Activated CD4-positive, CD25-positive, alpha-beta regulatory T cell (primary cell): Measurements from ENCODE around the gene ING3.
"Not testable (repeated sequence)": the region's sequence is repeated elsewhere in the genome, so short reads cannot be mapped to it uniquely, and the experiment has no call there.

Experiments
- DNase-seq, 4 experiments: peaks; one replicate each; lab custom pipeline; 2025; lab: John Stamatoyannopoulos, UW

The ING3 gene

DNA sequence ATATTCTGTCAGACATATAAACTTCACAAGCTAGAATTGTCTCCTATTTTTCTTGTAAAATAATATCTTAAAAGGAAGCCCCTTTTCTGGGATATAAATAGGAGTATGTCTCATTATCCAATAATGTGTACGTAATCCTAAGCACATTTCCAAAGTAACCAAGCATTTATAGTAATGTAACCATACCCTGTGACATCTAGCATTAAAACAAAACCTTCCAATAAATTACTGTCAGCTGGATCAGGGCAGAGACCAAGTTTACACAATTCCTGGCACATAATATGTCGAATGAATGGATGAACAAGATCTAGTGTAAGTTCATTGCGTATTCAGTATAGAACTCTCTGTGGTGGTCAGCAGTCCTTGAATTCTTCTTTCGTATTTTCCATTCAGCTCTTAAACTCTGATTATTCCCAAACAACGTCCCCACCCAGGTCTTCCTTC lies 52.2 kb downstream of the ING3 start:
- DNase-seq = no peak

DNA sequence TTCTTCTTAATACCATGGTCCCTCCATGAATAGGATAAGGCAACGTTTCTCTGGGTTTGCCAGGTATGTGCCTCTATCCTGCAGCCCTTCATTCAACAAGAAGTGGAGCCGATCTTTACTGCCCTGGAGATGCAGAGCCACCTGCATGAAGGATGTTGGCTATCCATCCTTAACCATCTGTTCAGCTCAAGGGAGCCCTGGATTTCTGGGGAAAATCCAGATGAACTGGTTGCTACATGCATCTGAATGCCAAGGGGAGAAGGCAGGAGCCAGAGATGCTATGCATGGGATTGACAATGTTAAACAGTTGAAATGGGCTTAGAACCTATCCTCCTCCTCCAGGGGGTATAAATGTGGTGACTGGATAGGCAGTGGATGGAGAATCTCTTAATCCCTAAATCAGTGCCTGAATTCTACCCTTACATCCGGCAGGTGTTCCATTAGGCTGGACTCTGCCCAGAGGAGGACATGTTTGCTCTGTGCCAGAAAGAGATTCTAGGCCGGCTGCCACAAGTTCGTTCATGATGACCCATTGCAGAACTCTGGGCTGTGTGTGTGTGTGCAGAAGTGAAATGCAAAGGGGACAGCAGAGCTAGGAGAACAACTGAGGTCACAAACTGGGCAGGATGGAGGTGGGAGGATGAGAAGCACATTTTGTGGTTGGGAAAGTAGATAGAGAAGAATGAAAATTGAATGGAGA lies 53.6 kb downstream of the ING3 start:
- DNase-seq = no peak

DNA sequence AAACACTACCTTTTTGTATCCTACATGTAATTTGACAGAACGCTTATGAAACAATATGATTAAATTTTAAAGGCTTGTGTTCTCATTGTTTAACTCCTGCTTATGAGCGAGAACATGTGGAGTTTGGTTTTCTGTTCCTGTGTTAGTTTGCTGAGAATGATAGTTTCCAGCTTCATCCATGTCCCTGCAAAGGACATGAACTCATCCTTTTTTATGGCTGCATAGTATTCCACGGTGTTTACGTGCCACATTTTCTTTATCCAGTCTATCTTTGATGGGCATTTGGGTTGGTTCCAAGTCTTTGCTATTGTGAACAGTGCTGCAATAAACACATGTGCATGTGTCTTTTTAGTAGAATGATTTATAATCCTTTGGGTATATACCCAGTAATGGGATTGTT lies 54.5 kb downstream of the ING3 start:
- DNase-seq = not testable (repeated sequence)

DNA sequence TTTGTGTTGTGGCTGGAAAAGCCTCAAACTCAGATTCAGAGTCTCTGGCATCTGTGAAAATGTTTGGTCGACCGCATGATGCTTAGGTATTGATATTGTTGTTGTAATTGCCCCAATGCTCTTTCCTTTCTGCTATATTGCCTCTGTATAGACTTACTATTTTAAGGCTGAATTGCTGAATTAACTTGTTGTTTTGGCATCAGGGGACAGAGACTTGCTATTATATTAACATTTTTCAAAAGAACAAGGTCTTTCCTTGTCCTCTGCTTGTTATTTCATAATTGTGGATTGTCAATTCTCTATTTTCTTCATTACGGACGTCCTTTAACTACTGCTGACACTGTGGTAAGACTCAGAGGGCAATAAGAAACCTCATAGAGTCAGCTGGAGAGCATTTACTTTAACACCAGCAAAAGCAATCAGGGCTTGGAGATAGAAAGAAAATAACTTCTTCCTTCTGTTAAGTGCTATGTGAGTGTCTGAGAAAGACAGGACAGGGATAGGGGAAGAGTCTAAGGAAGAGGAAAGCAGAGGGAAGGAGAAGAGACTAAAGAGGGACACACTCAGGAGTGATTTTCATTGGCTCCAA lies 55.5 kb downstream of the ING3 start:
- DNase-seq = no peak

DNA sequence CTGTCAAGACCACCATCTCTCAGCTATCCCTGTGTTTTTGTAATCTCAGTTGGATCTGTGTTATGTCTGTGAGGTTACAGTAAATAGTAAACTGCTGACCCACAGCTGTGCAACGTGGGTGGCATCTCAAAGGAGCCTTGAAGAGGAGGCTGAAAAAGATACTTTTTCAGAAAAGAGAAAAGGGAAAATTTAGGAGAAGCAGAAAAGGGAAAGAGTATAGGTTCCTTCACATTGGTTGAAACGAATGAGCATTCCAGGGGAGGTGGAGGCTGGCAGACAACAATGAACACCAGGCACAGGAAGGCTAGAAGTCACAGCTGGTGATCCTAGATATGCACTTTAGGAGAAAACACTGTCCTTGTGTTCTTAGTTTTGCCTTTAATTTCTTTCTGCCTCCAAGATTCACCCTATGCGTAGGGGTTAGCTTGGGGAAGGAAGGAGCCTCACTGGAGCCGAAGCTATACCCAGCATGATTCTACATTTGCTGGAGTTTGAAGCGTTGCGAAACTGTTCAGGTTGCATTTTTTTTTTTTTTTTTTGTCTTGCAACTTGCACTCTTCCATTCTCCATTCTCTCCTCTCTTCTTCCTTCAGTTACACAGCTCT lies 56.2 kb downstream of the ING3 start:
- DNase-seq = no peak

DNA sequence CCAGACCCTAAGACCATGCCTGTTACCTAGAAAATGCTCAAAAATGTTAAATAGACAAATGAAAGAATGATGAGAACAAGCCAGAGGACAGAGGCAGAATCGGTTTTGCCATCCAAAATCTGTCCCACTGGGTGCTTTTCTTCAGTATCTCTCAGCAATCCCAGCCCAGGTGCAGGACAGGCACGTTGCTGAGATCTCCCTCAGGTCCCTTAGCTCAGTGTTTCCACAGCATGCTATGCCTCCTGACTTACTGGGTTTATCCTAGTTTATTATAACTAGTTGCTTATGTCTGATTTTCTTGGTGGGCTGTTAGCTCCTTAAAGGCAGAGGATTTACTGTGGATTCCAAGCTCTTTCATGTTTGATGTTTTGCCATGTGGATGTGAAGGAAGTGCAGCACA lies 58.2 kb downstream of the ING3 start:
- no peak for DNase-seq

DNA sequence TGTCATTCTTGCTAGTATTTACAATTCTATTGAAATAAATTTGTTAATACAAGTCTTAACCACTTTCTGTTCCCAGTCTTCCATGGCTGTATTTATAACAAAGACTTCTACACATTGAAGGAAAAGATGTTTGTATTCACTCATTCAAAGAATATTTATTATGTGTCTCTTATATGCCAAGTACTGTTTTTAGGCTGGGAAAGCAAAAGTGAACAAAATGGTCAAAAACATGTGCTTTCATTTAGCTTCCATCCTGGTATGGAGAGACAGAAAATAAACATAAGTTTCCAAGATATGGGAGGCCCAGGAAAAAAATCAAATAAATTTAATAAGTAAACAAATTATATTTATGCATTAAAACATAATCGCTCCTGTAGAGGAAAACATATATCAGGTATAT lies 60.8 kb downstream of the ING3 start:
- DNase-seq = no peak

DNA sequence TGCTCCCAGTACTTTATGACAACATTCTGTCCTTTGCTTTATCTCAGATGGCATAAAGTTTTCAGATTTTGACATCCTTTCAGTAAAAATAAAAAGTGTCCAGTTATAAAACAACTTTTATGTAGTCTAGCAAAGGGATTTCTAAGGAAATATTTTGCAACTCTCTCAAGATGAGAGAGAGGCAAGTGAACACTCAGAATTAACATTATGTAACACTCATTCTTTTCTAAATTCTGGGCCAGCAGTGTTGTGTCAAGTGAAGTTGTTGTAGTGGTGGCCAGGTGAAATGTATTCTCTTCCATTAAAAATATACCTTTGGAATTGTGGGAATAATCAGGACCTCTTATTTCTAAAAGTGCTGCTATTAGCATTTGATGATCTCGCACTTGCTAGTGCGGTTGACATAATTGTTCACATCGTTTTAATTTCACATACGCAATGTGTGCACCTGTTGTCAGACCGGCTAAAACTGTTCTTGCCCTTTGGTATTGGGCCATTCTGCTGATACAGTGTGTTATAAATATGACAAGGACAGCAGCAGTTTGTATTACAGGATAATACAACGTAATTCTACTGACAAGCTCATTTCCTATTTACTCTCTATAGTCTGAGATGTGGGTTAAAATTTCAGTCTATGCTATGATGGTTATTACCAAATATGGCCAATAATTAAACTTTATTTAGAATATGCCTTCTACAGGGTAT lies 61.7 kb downstream of the ING3 start:
- DNase-seq = no peak

DNA sequence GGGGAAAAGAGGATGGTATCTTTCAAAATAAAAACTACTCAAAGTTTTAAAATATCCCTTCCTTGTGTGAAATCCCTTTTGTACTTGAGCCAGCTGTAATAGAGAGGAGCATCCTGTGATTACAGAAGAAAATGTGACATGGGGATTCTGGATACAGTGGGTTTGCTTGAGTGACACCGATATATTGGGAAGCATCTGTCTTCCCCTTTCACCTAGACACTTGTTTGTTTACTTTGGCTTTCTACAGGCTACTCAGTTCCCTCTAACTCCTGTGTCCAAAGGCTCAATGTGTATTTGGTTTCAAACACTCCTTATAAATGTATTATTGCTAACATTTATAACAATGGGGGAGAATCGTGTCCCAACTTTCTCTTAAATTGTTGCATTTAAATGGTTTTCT lies 62.3 kb downstream of the ING3 start:
- DNase-seq = no peak

DNA sequence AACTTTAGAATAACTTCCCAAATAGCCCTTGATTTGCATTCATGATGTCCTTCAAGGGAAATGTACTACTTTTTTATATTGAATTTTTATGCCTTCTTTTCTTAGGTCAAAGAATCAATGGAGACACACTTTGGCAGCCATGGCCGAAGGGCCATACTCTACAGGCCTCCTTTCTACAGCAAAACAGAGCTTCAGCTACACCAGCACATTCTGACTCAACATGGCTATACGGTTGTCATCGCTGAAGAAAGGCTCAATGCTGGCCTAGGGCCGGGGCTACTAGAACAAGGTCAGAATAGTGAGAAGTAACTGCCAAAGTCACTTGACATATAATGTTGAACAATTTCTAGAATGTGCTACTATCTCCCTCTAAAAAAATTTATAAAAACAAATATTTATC lies 65.0 kb downstream of the ING3 start:
- DNase-seq = no peak

DNA sequence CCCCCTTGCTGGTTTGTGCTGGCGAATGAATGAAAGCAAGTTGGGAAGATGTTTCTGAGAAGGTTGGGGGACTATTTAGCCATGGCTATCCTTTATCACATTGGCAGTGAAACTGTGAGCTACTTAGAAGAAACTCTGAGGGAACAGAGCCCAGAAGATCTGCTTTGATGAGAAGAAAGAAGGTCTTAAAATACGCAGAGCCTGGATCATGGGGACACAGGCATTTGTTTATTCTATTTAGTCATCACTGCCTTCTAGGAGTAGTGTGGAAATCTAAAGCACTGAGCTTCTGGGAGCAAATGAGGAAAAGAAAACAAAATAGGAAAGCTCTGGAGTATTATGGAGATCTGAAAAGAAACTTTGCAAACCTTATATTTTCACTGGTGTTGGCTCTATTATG lies 66.4 kb downstream of the ING3 start:
- no peak for DNase-seq

DNA sequence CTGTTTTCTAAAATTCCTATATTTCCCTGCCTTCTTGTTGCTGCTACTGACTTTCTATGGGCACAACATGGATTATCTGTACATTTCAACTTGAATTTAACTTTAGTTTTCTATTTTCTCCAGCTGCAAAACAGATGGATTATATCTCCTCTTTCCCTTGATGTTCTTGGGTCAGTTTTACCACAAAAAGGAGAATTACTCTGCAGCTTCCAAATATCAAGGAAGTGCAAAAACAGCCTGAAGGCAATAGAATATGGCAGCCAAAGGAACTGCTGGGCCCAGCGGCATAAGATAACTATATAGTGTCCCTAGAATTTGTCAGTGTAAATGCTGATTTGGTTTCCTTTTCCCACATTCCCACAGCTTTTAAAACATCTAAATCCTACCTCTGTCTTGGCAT lies 67.0 kb downstream of the ING3 start:
- DNase-seq = no peak

DNA sequence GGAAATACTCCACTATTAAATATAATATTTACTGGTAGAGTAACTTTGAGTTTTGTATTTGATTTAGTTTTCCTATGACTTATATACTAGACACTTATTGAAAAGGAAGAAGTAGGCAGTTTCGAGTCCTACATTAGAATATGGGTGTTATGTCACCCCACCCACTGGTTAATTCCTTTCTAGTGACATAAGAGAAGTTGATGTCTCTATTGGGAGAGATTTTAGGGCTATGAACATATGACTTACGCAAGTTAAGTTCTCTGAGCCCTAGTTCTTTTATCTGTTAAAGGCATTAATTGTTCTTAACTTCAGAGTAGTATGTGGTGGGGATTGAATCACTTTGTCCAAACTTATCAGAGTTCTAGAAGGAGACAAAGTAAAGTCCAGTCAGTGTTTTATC lies 68.4 kb downstream of the ING3 start:
- no peak for DNase-seq

DNA sequence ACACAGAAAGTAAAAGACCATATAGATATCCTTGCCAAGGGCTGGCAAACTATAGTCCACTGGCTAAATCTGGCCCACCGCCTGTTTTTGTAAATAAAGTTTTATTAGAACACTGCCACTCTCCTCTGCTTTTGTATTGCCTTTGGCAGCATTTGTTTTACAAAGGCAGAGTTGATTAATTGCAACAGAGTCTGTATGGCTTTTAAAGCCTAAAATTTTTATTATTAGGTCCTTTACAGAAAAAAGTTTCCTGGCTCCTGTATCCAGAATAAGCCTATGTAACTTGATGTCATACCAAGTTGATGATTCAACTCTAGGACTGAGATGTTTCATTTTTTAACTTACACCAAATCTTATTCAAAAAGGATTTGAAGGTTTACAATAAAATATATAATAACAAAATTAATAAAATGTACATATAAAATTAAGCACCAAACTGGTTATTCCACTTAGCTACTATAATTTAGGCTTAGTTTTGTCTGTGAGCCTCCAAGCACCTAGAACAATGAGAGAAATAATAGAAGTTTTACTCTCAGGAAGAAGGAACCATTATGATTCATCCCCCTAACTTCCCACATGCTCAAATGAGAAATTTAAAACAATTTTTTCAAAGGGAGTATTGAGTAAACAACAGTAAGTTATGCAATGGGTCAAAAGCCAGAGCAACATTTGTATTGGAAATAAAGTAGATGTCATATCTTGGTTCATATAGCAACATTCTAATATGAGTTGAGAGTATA lies 69.8 kb downstream of the ING3 start:
- no peak for DNase-seq

DNA sequence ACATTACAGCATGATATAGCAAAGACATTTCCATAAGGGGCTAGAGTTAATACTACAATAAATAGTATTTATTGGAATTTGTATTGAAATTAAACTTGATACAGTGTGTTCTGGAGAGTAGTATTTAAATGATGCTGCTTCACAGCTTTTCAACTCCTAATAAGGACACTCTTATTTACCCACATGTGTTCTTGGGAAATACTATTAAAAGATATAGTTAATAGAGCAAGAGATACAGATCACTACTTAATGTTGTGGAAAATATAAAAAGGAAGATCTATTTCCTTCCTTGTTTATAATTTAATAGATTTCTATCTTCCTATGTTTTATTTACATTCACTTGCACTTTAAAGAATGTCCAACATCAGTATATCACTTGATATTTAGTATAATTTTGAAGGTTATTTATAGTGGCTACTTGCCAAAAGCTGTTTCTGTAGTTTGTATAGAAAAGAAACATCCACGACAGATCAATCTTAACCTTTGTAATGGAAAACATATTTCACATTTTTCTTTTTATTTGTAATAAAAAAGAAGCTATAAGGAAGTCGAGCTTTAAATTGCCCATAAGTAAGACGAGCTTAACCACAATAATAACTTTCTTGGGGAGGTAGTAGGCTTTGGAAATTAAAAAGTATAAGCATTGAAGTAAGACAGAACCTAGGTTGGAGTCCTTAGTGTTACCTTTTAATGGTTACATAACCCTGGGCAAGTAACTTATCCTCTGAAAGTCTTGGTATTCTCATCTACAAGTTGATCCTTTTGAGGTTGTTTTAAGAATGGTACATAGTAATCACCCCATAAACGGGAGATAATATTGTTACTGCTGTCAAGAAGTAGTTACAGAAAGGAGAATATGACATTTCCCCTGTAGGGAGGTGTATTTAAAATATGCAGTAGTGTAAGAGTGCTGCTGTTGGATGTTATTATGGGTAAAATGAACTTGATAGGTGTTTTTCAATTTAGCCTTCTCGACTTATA lies 70.7 kb downstream of the ING3 start:
- DNase-seq = no peak

DNA sequence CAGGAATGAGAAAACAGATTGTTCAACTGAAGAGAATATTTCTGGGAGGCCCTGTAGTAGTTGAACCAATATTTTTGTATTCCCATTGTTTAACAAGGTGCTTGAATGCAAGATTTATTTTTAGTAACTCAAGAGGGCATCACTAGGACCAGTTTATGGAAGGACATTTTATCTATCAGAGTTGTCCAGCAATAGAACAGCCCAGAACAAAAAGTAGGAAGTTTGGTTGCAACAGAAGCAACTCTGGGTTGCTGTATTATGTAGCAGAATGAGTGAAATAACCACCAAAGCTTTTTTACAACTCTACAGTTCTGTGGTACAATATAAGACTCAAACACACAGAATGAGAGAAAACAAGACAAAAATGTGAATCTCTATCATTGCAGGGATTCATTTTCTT lies 72.6 kb downstream of the ING3 start:
- no peak for DNase-seq

DNA sequence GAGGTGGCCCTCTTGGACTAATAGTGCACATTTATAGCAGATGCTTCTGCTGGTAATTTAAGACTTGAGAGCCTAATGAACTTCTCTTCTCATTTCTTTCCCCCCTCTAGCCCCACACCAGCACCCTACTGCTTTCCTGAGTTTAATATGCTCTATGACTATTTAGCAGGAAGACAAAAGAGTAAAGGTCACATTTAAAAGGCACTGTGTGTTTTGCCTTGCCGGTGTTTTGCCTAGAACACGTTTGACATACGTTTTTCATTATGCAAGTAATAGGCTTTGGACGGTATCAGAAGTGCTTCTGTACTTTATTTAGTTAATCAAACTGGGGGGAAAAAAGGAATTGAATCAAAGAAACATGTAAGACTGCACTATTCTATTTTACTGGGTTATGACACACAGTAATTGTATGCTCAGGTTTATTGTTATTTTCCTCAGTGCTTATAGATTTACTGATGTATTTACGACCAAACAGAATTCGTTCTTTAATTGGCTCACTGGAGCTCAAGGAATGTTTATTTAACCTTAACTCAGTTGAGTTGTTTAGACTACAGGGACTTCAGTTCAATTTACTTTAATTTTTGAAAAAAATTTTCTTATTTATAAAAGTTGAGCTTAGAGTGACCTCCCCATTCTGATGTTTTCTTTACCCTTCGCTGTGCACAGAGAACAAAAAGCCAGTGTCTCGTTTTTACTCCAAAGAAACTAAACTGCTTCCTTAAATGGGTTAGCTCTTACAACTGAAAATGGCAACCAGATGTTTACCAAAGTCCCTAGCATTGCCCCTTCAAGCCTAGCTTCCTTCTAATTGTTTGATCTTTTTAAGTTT lies 73.3 kb downstream of the ING3 start:
- no peak for DNase-seq

DNA sequence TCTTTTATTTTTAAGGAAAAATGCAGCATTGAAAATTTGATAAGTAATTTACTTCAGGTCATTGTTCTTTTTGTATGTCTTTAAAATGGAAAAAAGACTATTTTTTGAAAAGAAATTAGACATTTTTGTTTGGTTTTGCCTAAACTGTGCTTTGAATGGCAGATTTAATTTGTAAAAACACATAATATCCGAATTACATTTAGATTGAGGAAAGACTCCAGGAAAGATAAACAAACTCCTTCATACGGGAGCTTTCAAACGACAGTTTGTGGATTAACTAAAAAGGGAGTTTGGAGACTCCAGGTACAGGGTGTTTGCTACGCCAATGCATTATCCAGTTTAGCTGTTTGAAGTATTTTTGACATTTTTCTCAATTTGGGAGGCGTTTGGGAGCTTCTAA lies 74.0 kb downstream of the ING3 start:
- no peak for DNase-seq

DNA sequence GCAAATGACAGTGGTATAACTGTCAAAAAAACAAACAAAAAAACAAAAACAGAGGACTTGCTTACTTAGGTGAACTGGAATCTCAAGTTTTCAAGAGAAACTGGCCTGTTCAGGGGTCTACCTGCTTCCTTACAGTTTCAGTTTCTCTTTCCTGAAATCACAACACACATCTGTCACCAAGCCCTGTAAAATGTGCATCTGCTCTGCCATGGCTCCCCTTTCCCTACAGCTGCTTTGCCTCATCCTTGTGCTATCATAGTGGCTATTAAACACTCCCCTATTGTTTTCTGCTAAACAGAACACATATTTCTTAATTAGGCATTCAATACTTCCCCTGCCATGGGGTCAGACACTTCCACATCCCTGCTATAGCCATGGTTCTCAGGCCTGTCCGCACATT lies 75.6 kb downstream of the ING3 start:
- DNase-seq = no peak

DNA sequence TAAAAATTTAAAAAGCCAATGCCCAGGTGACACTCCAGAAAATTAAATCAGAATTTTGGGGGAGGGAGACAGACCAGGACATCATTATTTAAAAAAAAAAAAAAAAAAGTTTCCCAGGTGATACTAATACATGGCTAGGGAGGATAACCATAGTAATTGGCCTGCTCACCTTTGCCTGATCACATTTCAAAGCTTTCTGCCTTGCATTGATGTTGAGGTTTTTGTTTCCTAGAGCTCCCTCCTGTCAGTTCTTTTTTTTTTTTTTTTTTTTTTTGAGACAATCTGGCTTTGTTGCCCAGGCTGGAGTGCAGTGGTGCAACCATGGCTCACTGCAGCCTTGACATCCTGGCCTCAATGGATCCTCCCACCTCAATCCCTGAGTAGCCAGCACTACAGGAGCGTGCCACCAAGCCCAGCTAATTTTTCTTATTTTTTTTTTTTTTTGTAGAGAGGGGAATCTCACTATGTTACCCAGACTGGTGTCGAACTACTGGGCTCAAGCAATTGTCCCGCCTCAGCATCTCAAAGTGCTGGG lies 76.1 kb downstream of the ING3 start:
- no peak for DNase-seq
